ENCODE measurements around the gene NPR2.

GRCh38 chr9:35820076-35820475 lies 28.7 kb downstream of the NPR2 start:
- TF ChIP-seq CTCF (IDR thresholded peaks at IDR 0.05) (no peak), ZBTB33 (IDR thresholded peaks at IDR 0.05; ENCODE audit: borderline replicate concordance, low read depth) (no peak), POLR2AphosphoS5 (IDR thresholded peaks at IDR 0.05; ENCODE audit: low read depth, low read length) (no peak), GABPA (IDR thresholded peaks at IDR 0.05; ENCODE audit: low read depth) (no peak), EZH2phosphoT487 (IDR thresholded peaks at IDR 0.05; ENCODE audit: borderline replicate concordance, low read depth) (no peak), REST (IDR thresholded peaks at IDR 0.05; ENCODE audit: low read depth, low read length) (no peak)

All from SK-N-SH (cell line).